ENCODE data around the gene SERPINE2. TPM values are rescaled to one million over a fixed set of nuclear protein-coding genes. Genes with fewer than 3 reads are reported as not detected.

The SERPINE2 gene
- polyA plus RNA-seq, 1 experiment: 24.0 TPM

DNA sequence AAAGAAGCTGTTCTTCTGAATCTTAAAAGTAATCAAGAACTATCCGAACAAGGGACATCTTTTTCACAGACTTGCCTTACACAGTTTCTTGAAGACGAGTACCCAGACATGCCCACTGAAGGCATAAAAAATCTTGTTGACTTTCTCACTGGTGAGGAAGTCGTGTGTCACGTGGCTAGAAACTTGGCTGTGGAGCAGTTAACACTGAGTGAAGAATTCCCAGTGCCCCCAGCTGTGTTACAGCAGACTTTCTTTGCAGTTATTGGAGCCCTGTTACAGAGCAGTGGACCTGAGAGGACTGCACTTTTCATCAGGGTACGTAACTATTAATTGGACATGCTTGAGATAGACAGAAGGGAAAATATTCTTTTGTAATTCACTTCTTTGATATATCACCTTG, 79.4 kb downstream of the SERPINE2 start:
- ChIA-PET POLR2A (no interaction called here), CTCF (interaction anchor here (0.9 kb wide), 1 partner anchor 11 kb away, joined by 4 read pairs; no protein-coding TSS in a partner anchor)
- H3K4me3 ChIP-seq (ENCODE audit: low read depth, low read length): no peak overlapping the region
- no peaks in the 10 kb centered on the region for H3K27me3 ChIP-seq (ENCODE audit: control insufficient read depth, insufficient read depth, low read length)
- DNase-seq (ENCODE audit: low read depth, low spot score): no peak
- H3K27ac ChIP-seq (ENCODE audit: low read depth, low read length): no peak overlapping the region
- H3K9me3 ChIP-seq (ENCODE audit: control insufficient read depth, insufficient read depth, low read length): no peaks in the 10 kb centered on the region
- no peak for TF ChIP-seq CTCF (IDR thresholded peaks at IDR 0.05; ENCODE audit: low read depth, low read length)

DNA sequence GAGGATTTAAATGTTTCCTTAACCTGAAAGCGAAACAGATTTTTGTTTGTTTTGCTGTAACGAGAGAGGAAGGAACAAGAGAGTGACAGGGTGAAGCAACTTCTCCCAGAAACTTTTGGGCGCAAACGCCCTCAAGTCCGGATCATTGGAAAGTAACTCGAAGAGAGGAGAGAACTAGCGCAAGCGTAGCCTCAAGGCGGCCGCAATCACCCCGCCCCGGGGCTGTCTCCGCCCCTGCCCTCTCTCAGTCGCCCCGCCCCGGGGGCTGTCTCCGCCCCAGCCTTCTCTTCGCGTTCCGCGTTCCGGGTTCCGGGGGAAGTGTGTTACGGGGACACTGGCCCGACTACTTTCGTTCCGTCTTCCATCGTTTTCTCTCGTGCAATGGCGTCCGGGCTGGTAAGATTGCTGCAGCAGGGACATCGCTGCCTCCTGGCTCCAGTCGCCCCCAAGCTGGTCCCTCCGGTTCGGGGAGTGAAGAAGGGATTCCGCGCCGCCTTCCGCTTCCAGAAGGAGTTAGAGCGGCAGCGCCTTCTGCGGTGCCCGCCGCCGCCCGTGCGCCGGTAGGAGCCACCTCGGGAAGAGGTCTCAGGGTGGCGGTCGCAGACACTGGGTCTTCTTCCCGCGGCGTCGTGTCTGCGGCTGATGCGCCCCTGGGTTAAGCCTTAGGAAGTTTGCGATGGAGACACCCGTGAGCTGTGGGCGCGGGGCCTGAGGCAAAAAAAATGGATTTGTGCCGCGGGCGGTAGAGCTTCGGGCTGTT, 81.8 kb downstream of the SERPINE2 start, which contains the start of gene MRPL44:
TSS of gene MRPL44 (plus strand) at position 372 of the 760 bp plus-strand sequence. CDS start at position 382, 10 bp downstream.
- DNase-seq (ENCODE audit: low read depth, low spot score): peak; percentile 85
- Histone ChIP-seq H3K27ac (ENCODE audit: low read depth, low read length) (peak within 1 kb of the TSS; percentile 57), H3K4me3 (ENCODE audit: low read depth, low read length) (peak within 1 kb of the TSS; percentile 85), H3K9me3 (ENCODE audit: control insufficient read depth, insufficient read depth, low read length) (no peaks in the 10 kb centered on the region), H3K27me3 (ENCODE audit: control insufficient read depth, insufficient read depth, low read length) (no peaks in the 10 kb centered on the region)
- no peak for TF ChIP-seq CTCF (IDR thresholded peaks at IDR 0.05; ENCODE audit: low read depth, low read length)
- ChIA-PET POLR2A (no interaction called here), CTCF (interaction anchor here (0.8 to 1.4 kb wide), 4 partner anchors 13 to 327 kb away, joined by 3 to 12 read pairs (median 4); no protein-coding TSS in a partner anchor)

GRCh38 chr2:223956300-223956699, 82.8 kb downstream of the SERPINE2 start:
- POLR2A ChIA-PET: no interaction called here

DNA sequence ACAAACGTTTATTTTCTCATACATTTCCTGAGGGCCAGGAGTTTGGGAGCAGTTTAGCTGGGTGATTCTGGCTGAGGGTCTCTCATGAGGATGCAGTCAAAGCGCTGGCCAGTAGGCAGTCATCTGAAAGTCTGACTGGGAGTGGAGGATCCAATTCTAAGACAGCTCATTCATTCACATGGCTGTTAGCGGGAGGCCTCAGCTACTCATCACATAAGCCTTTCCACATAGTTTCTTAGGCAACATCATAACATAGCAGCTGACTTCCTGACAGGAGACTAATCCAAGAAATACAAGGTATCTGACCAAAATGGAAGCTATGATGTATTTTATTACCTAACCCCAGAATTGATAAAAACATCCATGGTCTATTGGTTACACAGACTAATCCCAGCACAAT, 84.7 kb downstream of the SERPINE2 start:
- H3K27me3 ChIP-seq (ENCODE audit: control insufficient read depth, insufficient read depth, low read length): no peaks in the 10 kb centered on the region
- no peaks in the 10 kb centered on the region for H3K9me3 ChIP-seq (ENCODE audit: control insufficient read depth, insufficient read depth, low read length)
- no peak overlapping the region for H3K4me3 ChIP-seq (ENCODE audit: low read depth, low read length)
- TF ChIP-seq CTCF (IDR thresholded peaks at IDR 0.05; ENCODE audit: low read depth, low read length): 0 out of 2 replicates have a peak, but pooled peaks have one; percentile 16
- H3K27ac ChIP-seq (ENCODE audit: low read depth, low read length): no peak overlapping the region
- DNase-seq (ENCODE audit: low read depth, low spot score): peak; percentile 60
- POLR2A ChIA-PET: interaction anchor here (1.3 to 1.7 kb wide), 2 partner anchors 9 to 11 kb away, joined by 4 to 11 read pairs; partner anchors contain the start of gene WDFY1
- CTCF ChIA-PET: interaction anchor here (0.6 to 1.8 kb wide), 4 partner anchors 8 to 1703 kb away, joined by 3 to 7 read pairs (median 4); no protein-coding TSS in a partner anchor

More at GRCh38 chr2:223956300-223956699, 82.8 kb downstream of the SERPINE2 start:
- no peaks in the 10 kb centered on the region for H3K27me3 ChIP-seq (ENCODE audit: control insufficient read depth, insufficient read depth, low read length)
- no peaks in the 10 kb centered on the region for H3K9me3 ChIP-seq (ENCODE audit: control insufficient read depth, insufficient read depth, low read length)
- no peak overlapping the region for H3K27ac ChIP-seq (ENCODE audit: low read depth, low read length)
- CTCF ChIA-PET: interaction anchor here (0.6 kb wide), 1 partner anchor 611 kb away, joined by 3 read pairs; no protein-coding TSS in a partner anchor
- TF ChIP-seq CTCF (IDR thresholded peaks at IDR 0.05; ENCODE audit: low read depth, low read length): no peak
- no peak overlapping the region for H3K4me3 ChIP-seq (ENCODE audit: low read depth, low read length)
- DNase-seq (ENCODE audit: low read depth, low spot score): no peak
